GM12892 (cell line): Measurements from ENCODE around the gene MKRN3.

ENCODE experiments used
- POLR2A ChIP-seq: IDR thresholded peaks from 2 replicates; pipeline ENCODE4 v1.6.1; 2011; ENCODE audit warnings: low read depth, low read length, control low read depth
- POLR2AphosphoS5 ChIP-seq: IDR thresholded peaks from 2 replicates; pipeline ENCODE4 v1.6.1; 2011; ENCODE audit warnings: low read depth, low read length, control low read depth
- TAF1 ChIP-seq: IDR thresholded peaks from 2 replicates; pipeline ENCODE4 v1.6.1; 2011; ENCODE audit warnings: low read depth, mild to moderate bottlenecking, control low read depth, low read length, borderline replicate concordance

GRCh38 chr15:23564821-23565394 lies 566 bp upstream of the MKRN3 start:
- TF ChIP-seq POLR2AphosphoS5 (no peak), POLR2A (no peak), TAF1 (no peak)
